Neural cell (in vitro differentiated cells): Measurements from ENCODE around the gene MUC2. TPM values are rescaled to one million over a fixed set of nuclear protein-coding genes. Genes with fewer than 3 reads are reported as not detected.

Experiments
- H2AFZ ChIP-seq: fragments of 200-600, 300-800 bp; sonication (generic), shearing (Covaris generic); 2 replicates; pipeline ENCODE4 v1.6.0; 2014; ENCODE audit warnings: low read depth, mild to moderate bottlenecking, antibody characterized with exemption, low read length, moderate library complexity
- H3F3A ChIP-seq: fragments of 200-600 bp; shearing (Covaris generic); 2 replicates; pipeline ENCODE4 v1.6.1; 2016; ENCODE audit warnings: mild to moderate bottlenecking, moderate library complexity, mixed read lengths, antibody characterized with exemption, low read length; ENCODE audit not compliant: insufficient read depth, poor library complexity, severe bottlenecking
- H3K27ac ChIP-seq: fragments of 200-600, 300-800 bp; sonication (generic), shearing (Covaris generic); 2 replicates; pipeline ENCODE4 v1.5.1; 2014; ENCODE audit warnings: mild to moderate bottlenecking, low read length, moderate library complexity
- H3K27me3 ChIP-seq: fragments of 300-800, 200-600 bp; sonication (generic), shearing (Covaris generic); 2 replicates; pipeline ENCODE4 v1.6.0; 2014; ENCODE audit warnings: mild to moderate bottlenecking, low read depth, low read length, moderate library complexity; ENCODE audit not compliant: insufficient read depth
- H3K36me3 ChIP-seq: fragments of 300-800, 200-600 bp; sonication (generic), shearing (Covaris generic); 2 replicates; pipeline ENCODE4 v1.5.1; 2014; ENCODE audit warnings: mild to moderate bottlenecking, antibody characterized with exemption, low read length, moderate library complexity; ENCODE audit not compliant: insufficient read depth
- H3K4me2 ChIP-seq: fragments of 300-800, 200-600 bp; sonication (generic), shearing (Covaris generic); 2 replicates; pipeline ENCODE4 v1.6.0; 2014; ENCODE audit warnings: mild to moderate bottlenecking, low read length
- H3K4me3 ChIP-seq: fragments of 300-800, 200-600 bp; sonication (generic), shearing (Covaris generic); 2 replicates; pipeline ENCODE4 v1.5.1; 2014; ENCODE audit warnings: mild to moderate bottlenecking, low read length, moderate library complexity
- H3K79me2 ChIP-seq: fragments of 200-600 bp; shearing (Covaris generic); replicated peaks from 2 replicates; pipeline ENCODE4 v1.6.0; 2014; ENCODE audit warnings: mild to moderate bottlenecking, low read length, moderate library complexity; ENCODE audit not compliant: insufficient read depth
- H3K9ac ChIP-seq: fragments of 300-800, 200-600 bp; sonication (generic), shearing (Covaris generic); 2 replicates; pipeline ENCODE4 v1.6.1; 2016; ENCODE audit warnings: mild to moderate bottlenecking, low read length, mixed read lengths
- H3K9me2 ChIP-seq: fragments of 200-600 bp; shearing (Covaris generic); 2 replicates; pipeline ENCODE4 v1.6.1; 2016; ENCODE audit warnings: mild to moderate bottlenecking, low read length, mixed read lengths; ENCODE audit not compliant: insufficient read depth
- H3K9me3 ChIP-seq: fragments of 200-600, 300-800 bp; sonication (generic), shearing (Covaris generic); 2 replicates; pipeline ENCODE4 v1.6.1; 2016; ENCODE audit warnings: mild to moderate bottlenecking, mixed run types, low read length, moderate library complexity, mixed read lengths
- H4K20me1 ChIP-seq: fragments of 200-600 bp; shearing (Covaris generic); 2 replicates; pipeline ENCODE4 v1.6.1; 2016; ENCODE audit warnings: mild to moderate bottlenecking, mixed run types; ENCODE audit not compliant: insufficient read depth
- CTCF ChIP-seq: fragments of 450-650 bp; IDR thresholded peaks from 2 replicates; pipeline ENCODE4 v1.5.1; 2014; ENCODE audit warnings: antibody characterized with exemption, mild to moderate bottlenecking, moderate library complexity; ENCODE audit not compliant: poor library complexity, severe bottlenecking
- EP300 ChIP-seq: fragments of 450-650 bp; conservative IDR thresholded peaks from 2 replicates; pipeline ENCODE4 v1.6.1; 2014; ENCODE audit warnings: antibody characterized with exemption, mild to moderate bottlenecking, moderate library complexity; ENCODE audit not compliant: poor library complexity, severe bottlenecking
- EZH2 ChIP-seq: fragments of 200-600, 300-800 bp; shearing (Covaris generic), sonication (generic); IDR thresholded peaks from 2 replicates; pipeline ENCODE4 v1.6.1; 2014; ENCODE audit warnings: antibody characterized with exemption, low read length, borderline replicate concordance, mild to moderate bottlenecking; ENCODE audit not compliant: insufficient read depth, poor library complexity, severe bottlenecking
- MXI1 ChIP-seq: fragments of 450-650 bp; conservative IDR thresholded peaks from 2 replicates; pipeline ENCODE4 v1.6.1; 2014; ENCODE audit warnings: antibody characterized with exemption, mild to moderate bottlenecking; ENCODE audit not compliant: poor library complexity, severe bottlenecking
- POLR2AphosphoS5 ChIP-seq: IDR thresholded peaks from 2 replicates; pipeline ENCODE4 v1.6.1; 2012
- RAD21 ChIP-seq: fragments of 450-650 bp; conservative IDR thresholded peaks from 2 replicates; pipeline ENCODE4 v1.6.1; 2014; ENCODE audit warnings: antibody characterized with exemption, mild to moderate bottlenecking, moderate library complexity
- REST ChIP-seq: IDR thresholded peaks from 2 replicates; pipeline ENCODE4 v1.6.1; 2012; ENCODE audit warnings: borderline replicate concordance
- SMC3 ChIP-seq: fragments of 450-650 bp; conservative IDR thresholded peaks from 2 replicates; pipeline ENCODE4 v1.6.1; 2014; ENCODE audit warnings: antibody characterized with exemption, mild to moderate bottlenecking, moderate library complexity; ENCODE audit not compliant: poor library complexity
- TAF1 ChIP-seq: IDR thresholded peaks from 2 replicates; pipeline ENCODE4 v1.6.1; 2012; ENCODE audit warnings: low read depth
- polyA plus RNA-seq: library from polyadenylated mRNA; depleted of rRNA; stranded (reverse); fragments of >200 nt; gene quantifications from 2 replicates; pipeline ENCODE4 v1.2.3, GENCODE V29; 2014

MUC2 gene
- polyA plus RNA-seq, 1 donor from 2014 or later: not detected

- Histone ChIP-seq H3K27me3 (no peaks in the 10 kb centered on the region), H3K79me2 (no peaks in the 10 kb centered on the region), H2AFZ (no peak overlapping the region), H4K20me1 (no peaks in the 10 kb centered on the region), H3K27ac (no peak overlapping the region), H3K9ac (no peak overlapping the region), H3K9me3 (no peaks in the 10 kb centered on the region), H3K36me3 (no peaks in the 10 kb centered on the region), H3F3A (no peaks in the 10 kb centered on the region), H3K4me3 (no peak overlapping the region), H3K4me2 (no peak overlapping the region), H3K9me2 (no peaks in the 10 kb centered on the region)
- TF ChIP-seq MXI1: no peak
- no peak for TF ChIP-seq RAD21
- no peak for TF ChIP-seq SMC3
- no peak for TF ChIP-seq REST
- no peak for TF ChIP-seq POLR2AphosphoS5
- TF ChIP-seq CTCF: no peak
- TF ChIP-seq EZH2: no peak
- TF ChIP-seq EP300: no peak
- TF ChIP-seq TAF1: no peak
Observed at GRCh38 chr11:1092145-1092670, 17.5 kb downstream of the MUC2 start.

- no peak for TF ChIP-seq REST
- TF ChIP-seq SMC3: no peak
- TF ChIP-seq POLR2AphosphoS5: no peak
- TF ChIP-seq CTCF: no peak
- TF ChIP-seq EP300: no peak
- no peak for TF ChIP-seq MXI1
- no peak for TF ChIP-seq TAF1
- H3K36me3 ChIP-seq: no peaks in the 10 kb centered on the region
Observed at GRCh38 chr11:1092919-1093318, 18.2 kb downstream of the MUC2 start.

More at GRCh38 chr11:1092919-1093318, 18.2 kb downstream of the MUC2 start:
- H2AFZ ChIP-seq: no peak overlapping the region
- H3K9me3 ChIP-seq: no peaks in the 10 kb centered on the region
- no peak overlapping the region for H3K27ac ChIP-seq
- no peak overlapping the region for H3K4me3 ChIP-seq
- H3K9me2 ChIP-seq: no peaks in the 10 kb centered on the region
- H3K4me2 ChIP-seq: no peak overlapping the region
- H3K79me2 ChIP-seq: no peaks in the 10 kb centered on the region
- no peaks in the 10 kb centered on the region for H3F3A ChIP-seq
- H3K27me3 ChIP-seq: no peaks in the 10 kb centered on the region
- no peak overlapping the region for H3K9ac ChIP-seq
- H4K20me1 ChIP-seq: no peaks in the 10 kb centered on the region
